ENCODE data around the gene SLC5A1.
"Not testable (repeated sequence)": the region's sequence is repeated elsewhere in the genome, so short reads cannot be mapped to it uniquely, and the experiment has no call there.

SLC5A1 gene

DNA sequence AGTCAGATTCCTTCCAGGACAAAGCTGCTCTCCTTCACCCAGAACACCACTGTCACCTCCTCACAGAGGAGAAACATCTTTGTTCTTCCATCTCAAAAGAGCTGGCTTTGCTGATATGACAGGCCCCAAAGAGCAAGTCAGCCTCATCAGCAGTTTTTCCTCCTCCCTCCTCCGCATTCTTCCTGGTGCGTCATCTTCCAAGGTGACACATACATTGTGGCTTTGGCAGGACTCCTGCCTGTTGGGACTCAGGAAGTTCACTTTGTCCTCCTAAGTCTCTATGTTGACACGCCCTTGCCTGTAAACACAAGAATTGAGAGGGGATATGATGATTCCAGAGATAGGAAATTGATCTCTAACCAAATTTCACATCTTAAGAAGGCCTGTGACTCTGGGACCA lies 92.9 kb downstream of the SLC5A1 start:
- not testable (repeated sequence) for H3K4me3 Mint-ChIP-seq; ATAC-seq; H3K9me3 Mint-ChIP-seq; H3K27me3 Mint-ChIP-seq; DNase-seq; H3K36me3 Mint-ChIP-seq (ENCODE audit: low read depth); H3K27ac Mint-ChIP-seq
- H3K4me1 Mint-ChIP-seq, result peaks cover 22% of the 10 kb centered on the region

DNA sequence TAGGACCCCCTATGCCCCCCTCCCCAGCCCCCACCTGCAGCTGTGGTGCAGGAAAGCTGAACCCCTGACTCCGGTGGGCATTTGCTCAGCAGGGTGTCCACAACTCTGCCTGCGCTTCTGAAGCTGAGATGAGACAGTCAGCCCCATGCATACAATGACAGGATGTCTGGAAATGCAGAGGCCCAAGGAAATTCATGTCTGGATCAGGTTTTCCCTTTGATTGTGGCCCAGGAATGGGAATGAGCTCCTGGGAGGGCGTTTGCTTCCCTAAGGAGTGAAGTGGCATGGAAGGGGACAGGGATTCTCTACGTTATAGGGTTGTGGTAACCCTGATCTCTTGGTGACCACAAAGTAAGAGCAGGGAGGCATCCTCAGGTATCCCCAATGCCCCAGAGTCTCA lies 93.8 kb downstream of the SLC5A1 start:
- DNase-seq; H3K4me3 Mint-ChIP-seq; H3K27me3 Mint-ChIP-seq; H3K27ac Mint-ChIP-seq; H3K9me3 Mint-ChIP-seq; ATAC-seq; H3K36me3 Mint-ChIP-seq (ENCODE audit: low read depth): not testable (repeated sequence)
- H3K4me1 Mint-ChIP-seq, result peaks cover 31% of the 10 kb centered on the region

DNA sequence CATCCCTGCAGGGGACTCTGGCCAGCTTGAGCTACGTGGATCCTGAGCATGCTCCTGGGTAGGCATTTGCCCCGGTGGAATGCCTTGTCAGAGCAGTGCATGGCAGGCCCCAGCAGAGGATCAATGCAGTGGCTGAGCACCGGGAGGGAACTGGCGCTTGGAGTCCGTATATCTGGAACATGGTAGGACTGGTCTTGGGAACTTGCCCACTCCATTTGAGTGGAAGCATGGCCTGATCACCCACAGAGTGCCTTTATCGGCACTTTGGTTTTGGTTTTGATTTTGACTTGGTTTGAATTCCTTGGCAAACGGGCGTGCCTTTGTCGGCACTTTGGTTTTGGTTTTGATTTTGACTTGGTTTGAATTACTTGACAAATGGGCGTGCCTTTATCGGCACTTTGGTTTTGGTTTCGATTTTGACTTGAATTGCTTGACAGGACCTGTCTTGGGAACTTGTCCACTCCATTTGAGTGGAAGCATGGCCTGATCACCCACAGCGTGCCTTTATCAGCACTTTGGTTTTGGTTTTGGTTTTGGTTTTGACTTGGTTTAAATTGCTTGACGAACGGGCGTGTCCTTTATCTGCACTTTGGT lies 94.8 kb downstream of the SLC5A1 start:
- H3K36me3 Mint-ChIP-seq (ENCODE audit: low read depth); H3K9me3 Mint-ChIP-seq; H3K27me3 Mint-ChIP-seq: not testable (repeated sequence)
- DNase-seq, result peak; percentile 32
- peak overlapping the region; percentile 83 for H3K4me3 Mint-ChIP-seq
- H3K4me1 Mint-ChIP-seq, result peaks cover 41% of the 10 kb centered on the region
- H3K27ac Mint-ChIP-seq, result peak overlapping the region; percentile 91
- peak; percentile 16 for ATAC-seq

DNA sequence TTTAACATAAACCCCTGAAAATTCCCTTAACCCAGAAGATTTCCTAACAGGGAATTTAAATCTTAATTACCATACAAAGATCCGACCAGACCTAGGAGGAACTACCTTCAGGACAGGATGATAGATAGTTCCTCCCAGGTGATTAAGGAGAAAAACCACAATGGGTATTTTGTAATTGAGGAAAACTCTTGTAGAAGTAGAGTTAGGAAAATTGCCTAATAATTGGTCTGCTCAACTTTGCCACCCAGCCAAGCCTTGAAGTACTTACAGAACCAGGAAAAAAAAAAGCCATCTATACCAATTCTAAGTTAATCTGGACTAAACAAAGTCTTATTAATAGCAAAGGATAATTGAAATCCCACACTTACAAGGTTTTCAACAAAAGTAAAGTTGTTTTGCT lies 95.5 kb downstream of the SLC5A1 start:
- not testable (repeated sequence) for H3K36me3 Mint-ChIP-seq (ENCODE audit: low read depth); DNase-seq; H3K9me3 Mint-ChIP-seq; ATAC-seq; H3K27me3 Mint-ChIP-seq
- H3K4me1 Mint-ChIP-seq, result peaks cover 48% of the 10 kb centered on the region
- peak overlapping the region; percentile 91 for H3K27ac Mint-ChIP-seq
- H3K4me3 Mint-ChIP-seq, result peak overlapping the region; percentile 83

DNA sequence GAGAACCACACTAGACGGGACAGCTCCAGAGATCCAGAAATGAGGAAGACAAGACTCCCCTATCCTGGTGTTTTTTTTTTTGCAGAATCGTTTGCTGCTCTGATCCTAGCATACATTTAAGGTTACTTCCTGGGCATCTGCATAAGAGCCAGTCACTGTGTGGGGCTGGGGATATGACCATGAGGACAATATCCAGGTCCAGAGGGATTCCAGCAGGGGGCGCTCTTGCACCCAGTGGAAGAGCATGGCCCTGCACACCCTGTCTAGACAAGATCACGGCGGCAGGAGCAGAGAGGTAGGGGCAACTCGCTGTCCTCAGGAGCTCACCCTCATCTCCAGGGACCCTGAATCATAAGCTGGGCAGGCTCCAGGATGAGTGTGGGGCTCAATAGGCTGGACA lies 97.6 kb downstream of the SLC5A1 start:
- DNase-seq; H3K4me3 Mint-ChIP-seq; H3K27ac Mint-ChIP-seq; H3K27me3 Mint-ChIP-seq; H3K36me3 Mint-ChIP-seq (ENCODE audit: low read depth); H3K9me3 Mint-ChIP-seq: not testable (repeated sequence)
- peak; percentile 44 for ATAC-seq
- H3K4me1 Mint-ChIP-seq, result peaks cover 64% of the 10 kb centered on the region

DNA sequence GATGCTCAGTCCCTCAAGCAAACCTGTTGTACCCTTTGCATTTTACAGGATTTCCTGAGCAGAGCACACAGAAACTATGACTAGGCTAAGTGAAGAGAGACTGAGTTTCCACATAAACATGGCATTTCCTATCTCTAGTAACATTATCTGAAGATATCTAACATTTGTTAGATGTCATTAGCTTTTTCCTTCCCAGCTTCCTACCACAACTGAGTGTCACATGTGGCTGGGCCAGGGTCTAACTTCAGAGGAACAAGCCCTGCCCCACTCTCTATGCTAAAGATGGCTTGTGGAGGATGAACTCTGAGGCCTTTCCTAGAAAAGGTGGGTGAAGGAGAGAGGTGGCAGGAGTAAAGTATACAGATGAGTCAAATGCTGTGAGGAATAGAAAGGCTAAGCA lies 99.5 kb downstream of the SLC5A1 start:
- H3K4me1 Mint-ChIP-seq, result peaks cover 56% of the 10 kb centered on the region
- ATAC-seq (peak; percentile 81), DNase-seq (peak; percentile 34)
- H3K27ac Mint-ChIP-seq, result peak overlapping the region; percentile 92
- peak overlapping the region; percentile 33 for H3K4me3 Mint-ChIP-seq
- H3K9me3 Mint-ChIP-seq, result peaks cover 8% of the 10 kb centered on the region
- H3K36me3 Mint-ChIP-seq (ENCODE audit: low read depth), result peaks cover 1% of the 10 kb centered on the region
- peaks cover 1% of the 10 kb centered on the region for H3K27me3 Mint-ChIP-seq

DNA sequence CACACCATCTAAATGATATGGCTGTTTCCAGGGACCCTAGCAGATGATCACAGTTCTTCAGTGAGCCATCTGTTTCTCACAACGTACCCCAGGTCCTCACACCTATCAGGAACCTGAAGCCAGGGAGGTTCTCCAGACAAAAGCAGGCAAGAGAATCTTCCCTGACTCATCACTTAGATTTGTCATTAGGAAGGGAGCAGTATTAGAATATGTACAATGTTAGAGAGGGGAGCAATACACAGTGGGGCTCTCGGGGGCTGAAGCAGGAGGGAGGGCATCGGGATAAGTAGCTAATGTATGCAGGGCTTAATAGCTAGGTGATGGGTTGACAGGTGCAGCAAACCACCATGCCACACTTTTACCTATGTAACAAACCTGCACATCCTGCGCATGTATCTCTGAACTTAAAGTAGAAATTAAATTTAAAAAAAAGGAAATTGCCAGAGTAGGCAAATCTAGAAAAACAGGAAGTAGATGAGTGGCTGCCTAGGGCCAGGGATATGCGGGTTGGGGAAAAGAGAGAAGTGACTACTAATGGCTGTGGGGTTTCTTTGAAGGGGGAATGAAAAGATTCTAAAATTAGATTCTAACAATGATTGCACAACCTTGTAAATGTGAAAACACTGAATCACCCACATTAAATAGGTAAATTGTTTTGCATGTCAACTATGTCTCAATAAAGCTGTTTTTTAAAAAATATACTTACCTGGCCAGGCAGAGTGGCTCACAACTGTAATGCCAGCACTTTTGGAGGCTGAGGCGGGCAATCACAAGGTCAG lies 101.6 kb downstream of the SLC5A1 start:
- Mint-ChIP-seq H3K27ac (no peak overlapping the region), H3K27me3 (no peaks in the 10 kb centered on the region), H3K9me3 (peaks cover 8% of the 10 kb centered on the region), H3K4me3 (no peak overlapping the region), H3K36me3 (ENCODE audit: low read depth) (no peaks in the 10 kb centered on the region), H3K4me1 (peaks cover 43% of the 10 kb centered on the region)
- ATAC-seq (no peak), DNase-seq (no peak)

DNA sequence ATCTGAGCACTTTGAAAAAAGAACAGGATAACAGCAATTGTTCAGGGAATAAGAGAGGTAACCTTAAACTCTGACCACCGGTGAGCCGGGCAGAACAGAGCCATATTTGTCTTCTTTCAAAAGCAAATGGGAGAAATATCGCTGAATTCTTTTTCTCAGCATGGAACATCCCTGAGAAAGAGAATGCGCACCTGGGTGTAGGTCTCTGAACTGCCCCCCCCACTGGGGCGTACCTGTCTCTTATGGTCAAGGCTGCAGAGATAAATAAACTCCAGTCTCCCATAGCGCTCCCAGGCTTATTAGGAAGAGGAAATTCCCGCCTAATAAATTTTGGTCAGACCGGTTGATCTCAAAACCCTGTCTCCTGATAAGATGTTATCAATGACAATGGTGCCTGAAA lies 104.1 kb downstream of the SLC5A1 start:
- H3K4me1 Mint-ChIP-seq, result peaks cover 30% of the 10 kb centered on the region
- H3K27ac Mint-ChIP-seq; H3K27me3 Mint-ChIP-seq; H3K9me3 Mint-ChIP-seq; H3K36me3 Mint-ChIP-seq (ENCODE audit: low read depth); ATAC-seq; DNase-seq: not testable (repeated sequence)
- H3K4me3 Mint-ChIP-seq, result peak overlapping the region; percentile 18

DNA sequence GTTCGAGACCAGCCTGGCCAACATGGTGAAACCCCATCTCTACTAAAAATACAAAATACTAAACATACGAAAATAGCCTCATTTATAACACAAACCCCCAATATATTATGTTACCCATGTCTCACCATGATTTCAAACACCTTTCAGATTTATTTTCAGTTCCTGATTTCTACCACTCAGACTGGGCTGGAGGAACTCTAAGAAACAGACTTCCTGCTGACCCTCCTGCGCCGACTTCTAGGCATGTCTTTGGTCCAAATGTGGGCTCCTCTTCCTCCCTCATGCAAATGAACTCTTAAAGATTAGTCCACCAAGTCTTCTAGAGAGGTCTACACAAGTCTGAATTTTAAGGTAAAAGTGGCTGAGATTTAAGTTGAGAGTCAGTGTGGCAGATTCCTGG lies 105.3 kb downstream of the SLC5A1 start:
- H3K27ac Mint-ChIP-seq; H3K36me3 Mint-ChIP-seq (ENCODE audit: low read depth); DNase-seq; H3K27me3 Mint-ChIP-seq; H3K9me3 Mint-ChIP-seq; H3K4me3 Mint-ChIP-seq; ATAC-seq: not testable (repeated sequence)
- H3K4me1 Mint-ChIP-seq, result peaks cover 22% of the 10 kb centered on the region

DNA sequence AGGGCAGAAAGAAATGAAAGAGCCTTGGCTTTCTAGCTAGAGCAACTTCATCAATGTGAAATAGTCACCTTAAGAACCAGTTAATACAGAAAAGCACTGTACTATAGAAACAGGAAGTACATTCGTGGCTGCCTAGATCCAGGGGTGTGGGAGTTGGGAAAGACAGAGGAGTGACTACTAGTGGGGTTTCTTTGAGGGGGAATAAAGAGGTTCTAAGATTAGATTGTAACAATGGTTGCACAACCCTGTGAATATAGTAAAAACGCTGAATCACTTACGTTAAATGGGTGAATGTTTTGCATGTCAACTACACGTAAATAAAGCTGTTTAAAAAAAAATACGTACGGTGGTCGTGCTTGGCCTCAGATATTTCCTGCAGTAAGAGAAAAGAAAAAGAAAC lies 107.6 kb downstream of the SLC5A1 start:
- H3K36me3 Mint-ChIP-seq (ENCODE audit: low read depth); H3K4me3 Mint-ChIP-seq; H3K27ac Mint-ChIP-seq; H3K27me3 Mint-ChIP-seq; DNase-seq; ATAC-seq; H3K9me3 Mint-ChIP-seq; H3K4me1 Mint-ChIP-seq: not testable (repeated sequence)

DNA sequence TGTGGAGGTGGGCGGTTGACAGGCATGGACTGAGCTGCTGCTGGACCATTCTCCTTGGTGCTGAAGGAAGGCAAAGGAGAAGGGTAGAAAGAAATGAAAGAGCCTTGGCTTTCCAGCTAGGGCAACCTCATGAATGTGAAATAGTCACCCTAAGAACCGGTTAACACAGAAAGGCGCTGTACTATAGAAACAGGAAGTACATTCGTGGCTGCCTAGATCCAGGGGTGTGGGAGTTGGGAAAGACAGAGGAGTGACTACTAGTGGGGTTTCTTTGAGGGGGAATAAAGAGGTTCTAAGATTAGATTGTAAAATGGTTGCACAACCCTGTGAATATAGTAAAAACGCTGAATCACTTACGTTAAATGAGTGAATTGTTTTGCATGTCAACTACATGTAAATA lies 108.6 kb downstream of the SLC5A1 start:
- not testable (repeated sequence) for H3K4me1 Mint-ChIP-seq; H3K27ac Mint-ChIP-seq; H3K27me3 Mint-ChIP-seq; H3K4me3 Mint-ChIP-seq; H3K9me3 Mint-ChIP-seq; DNase-seq; H3K36me3 Mint-ChIP-seq (ENCODE audit: low read depth); ATAC-seq

DNA sequence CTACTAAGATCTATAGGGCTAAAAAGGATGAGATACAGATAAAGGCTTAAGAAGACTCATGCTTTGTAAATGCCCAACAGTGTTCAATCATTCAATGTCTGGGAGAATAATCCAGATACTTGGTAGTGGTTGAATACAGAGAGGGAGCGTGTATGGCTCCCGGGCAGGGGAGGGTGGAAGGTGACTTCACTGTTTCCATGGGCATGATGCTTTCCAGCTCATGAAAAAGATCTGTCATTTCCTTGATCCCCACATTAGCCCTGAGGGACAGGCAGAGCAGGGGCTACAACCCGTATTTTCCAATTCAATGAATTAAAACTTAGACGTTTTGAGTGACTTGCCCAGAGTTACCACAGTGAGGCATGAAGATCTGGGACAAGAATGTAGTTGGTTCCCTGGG lies 111.7 kb downstream of the SLC5A1 start:
- H3K9me3 Mint-ChIP-seq; H3K36me3 Mint-ChIP-seq (ENCODE audit: low read depth); H3K4me3 Mint-ChIP-seq; H3K27me3 Mint-ChIP-seq; ATAC-seq; DNase-seq; H3K4me1 Mint-ChIP-seq; H3K27ac Mint-ChIP-seq: not testable (repeated sequence)

DNA sequence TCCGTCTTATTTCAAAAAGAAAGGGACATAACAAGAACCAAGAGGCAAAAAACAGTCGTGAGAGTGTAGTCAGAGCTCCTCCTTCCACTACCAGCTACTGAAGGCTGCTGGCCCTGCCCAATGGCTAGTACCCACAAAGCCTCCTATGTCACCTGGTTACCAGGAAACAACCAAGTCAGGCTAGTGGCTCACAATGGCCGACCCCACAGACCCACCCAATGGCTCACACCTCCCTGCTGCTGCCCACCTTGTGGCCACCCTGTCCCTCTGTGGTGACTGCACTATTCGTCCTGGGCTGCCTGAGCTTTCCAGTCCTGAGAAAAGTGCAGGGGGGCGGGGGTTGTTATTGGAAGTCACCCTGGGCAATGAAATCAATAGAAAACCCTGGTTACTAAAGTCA lies 114.6 kb downstream of the SLC5A1 start:
- ATAC-seq; H3K27me3 Mint-ChIP-seq; H3K4me1 Mint-ChIP-seq; H3K4me3 Mint-ChIP-seq; H3K27ac Mint-ChIP-seq; H3K36me3 Mint-ChIP-seq (ENCODE audit: low read depth); DNase-seq; H3K9me3 Mint-ChIP-seq: not testable (repeated sequence)

DNA sequence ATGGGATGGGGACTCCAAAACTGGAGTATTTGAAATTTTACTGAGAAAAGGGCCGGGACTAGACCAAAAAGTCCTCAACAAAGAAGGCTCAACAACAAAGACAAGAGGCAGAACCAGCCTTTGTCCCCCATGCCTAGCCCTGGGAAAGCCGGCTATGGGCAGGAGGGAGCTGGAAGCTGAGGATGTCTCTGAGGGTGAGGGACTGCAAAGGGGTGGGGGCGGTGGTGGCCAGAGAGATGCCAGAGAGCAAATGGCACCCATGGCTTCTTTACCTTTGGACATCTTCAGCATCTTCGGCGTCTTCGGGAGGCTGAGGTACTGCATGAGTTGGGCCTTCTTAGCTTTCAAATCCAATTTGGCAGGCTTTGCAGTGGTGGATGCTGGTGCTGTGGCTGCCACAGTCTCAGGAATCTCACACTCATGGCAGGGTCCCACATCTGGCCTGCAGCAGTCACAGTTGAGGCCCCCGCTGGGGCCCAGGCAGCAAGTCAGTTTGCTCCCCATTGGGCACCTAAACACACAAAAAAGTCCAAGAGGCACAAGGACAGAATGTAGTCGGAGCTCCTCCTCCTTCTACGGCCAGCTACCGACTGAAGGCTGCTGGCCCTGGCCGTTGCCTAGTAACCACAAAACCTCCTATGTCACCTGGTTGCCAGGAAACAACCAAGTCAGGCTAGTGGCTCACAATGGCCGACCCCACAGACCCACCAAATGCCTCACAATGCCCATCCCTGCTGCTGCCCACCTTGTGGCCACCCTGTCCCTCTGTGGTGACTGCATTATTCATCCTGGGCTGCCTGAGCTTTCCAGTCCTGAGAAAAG lies 115.9 kb downstream of the SLC5A1 start, which contains the start of gene C22orf42:
Gene C22orf42, minus strand, starts transcription at position 592 of the 822 bp plus-strand sequence. Its CDS starts 88 bp downstream, at position 504.
- Mint-ChIP-seq H3K27ac (no peak within 1 kb of the TSS), H3K4me1 (no peaks in the 10 kb centered on the region), H3K36me3 (ENCODE audit: low read depth) (no peaks in the 10 kb centered on the region), H3K27me3 (peaks cover 10% of the 10 kb centered on the region), H3K4me3 (no peak within 1 kb of the TSS), H3K9me3 (no peaks in the 10 kb centered on the region)
- ATAC-seq (no peak), DNase-seq (no peak)

DNA sequence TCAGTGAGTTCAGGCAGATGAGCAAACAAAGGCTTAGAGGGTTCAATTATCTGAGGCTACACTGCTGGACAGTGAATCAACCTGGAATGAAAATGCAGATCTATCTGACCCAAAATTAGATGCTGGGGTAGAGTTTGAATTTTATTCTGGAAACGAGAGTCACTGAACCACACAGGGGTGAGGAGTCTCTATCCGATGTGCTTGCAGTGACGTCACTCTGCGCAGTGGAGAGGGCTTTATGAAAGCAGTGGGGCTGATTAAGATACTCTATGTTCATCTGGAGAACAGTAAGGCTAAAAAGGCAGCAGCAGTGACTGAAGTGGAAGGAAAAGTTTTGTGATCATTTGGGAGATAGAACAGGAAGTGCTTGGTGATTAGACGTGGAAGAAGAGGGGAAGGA lies 117.3 kb downstream of the SLC5A1 start:
- H3K4me1 Mint-ChIP-seq; H3K36me3 Mint-ChIP-seq (ENCODE audit: low read depth); H3K9me3 Mint-ChIP-seq; DNase-seq; ATAC-seq; H3K4me3 Mint-ChIP-seq; H3K27ac Mint-ChIP-seq: not testable (repeated sequence)
- peaks cover 10% of the 10 kb centered on the region for H3K27me3 Mint-ChIP-seq

Measured in activated naive CD8-positive, alpha-beta T cell treated with anti-CD3 and anti-CD28 coated beads, Interleukin-2, amount 50 U/mL, for 24 hours (primary cell).